ENCODE results near the gene CDC25B.

The CDC25B gene

DNA sequence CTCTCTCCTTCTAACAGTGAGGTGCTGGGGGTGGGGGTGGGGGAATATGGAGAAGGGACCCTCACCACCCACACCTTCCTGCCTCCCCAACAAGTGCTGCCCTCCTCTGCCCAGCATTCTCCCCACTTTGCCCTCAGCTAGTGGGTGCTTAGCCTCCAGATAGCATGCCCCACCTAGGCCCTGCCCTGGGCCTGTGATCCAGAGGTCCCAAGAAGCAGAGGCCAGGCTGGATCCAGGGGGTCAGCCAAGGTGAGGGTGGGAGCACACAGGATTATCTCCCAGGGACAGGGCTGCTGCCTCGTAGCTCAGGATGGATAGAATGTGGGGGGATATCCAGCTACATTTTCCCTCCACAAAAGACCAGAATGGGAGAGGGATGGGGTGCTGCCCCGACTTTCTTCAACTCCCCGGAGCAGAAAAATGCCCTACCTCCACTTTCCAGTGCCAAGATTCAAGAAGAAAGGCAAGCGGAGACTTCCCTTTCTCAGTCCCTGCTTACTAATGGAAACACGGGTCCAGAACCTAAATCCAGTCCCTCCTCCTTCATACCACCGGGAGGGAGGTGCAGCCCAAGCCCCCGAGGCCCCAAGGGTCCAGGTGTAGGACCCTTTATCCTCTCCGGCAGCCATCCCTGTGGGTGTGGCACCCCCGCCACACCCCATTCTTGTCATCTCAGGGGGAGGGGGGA, 29.5 kb upstream of the CDC25B start:
- TF ChIP-seq FOXM1 (IDR thresholded peaks at IDR 0.05; ENCODE audit: borderline replicate concordance, low read depth) (no peak), TEAD4 (IDR thresholded peaks at IDR 0.05) (no peak), TAF1 (IDR thresholded peaks at IDR 0.05; ENCODE audit: low read depth) (no peak), EP300 (IDR thresholded peaks at IDR 0.05; ENCODE audit: borderline replicate concordance) (no peak), EGR1 (IDR thresholded peaks at IDR 0.05) (no peak), ZBTB7A (IDR thresholded peaks at IDR 0.05; ENCODE audit: low read depth) (no peak), NFIC (IDR thresholded peaks at IDR 0.05) (no peak), CEBPB (IDR thresholded peaks at IDR 0.05) (no peak), CREB1 (IDR thresholded peaks at IDR 0.05; ENCODE audit: low read depth) (no peak), RAD21 (IDR thresholded peaks at IDR 0.05; ENCODE audit: low read depth) (no peak), TCF12 (IDR thresholded peaks at IDR 0.05; ENCODE audit: low read depth) (no peak), YY1 (IDR thresholded peaks at IDR 0.05; ENCODE audit: low read depth) (no peak)
- TF ChIP-seq, protein P1, sequence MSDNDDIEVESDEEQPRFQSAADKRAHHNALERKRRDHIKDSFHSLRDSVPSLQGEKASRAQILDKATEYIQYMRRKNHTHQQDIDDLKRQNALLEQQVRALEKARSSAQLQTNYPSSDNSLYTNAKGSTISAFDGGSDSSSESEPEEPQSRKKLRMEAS (IDR thresholded peaks at IDR 0.05): no peak
- TF ChIP-seq, protein P2, sequence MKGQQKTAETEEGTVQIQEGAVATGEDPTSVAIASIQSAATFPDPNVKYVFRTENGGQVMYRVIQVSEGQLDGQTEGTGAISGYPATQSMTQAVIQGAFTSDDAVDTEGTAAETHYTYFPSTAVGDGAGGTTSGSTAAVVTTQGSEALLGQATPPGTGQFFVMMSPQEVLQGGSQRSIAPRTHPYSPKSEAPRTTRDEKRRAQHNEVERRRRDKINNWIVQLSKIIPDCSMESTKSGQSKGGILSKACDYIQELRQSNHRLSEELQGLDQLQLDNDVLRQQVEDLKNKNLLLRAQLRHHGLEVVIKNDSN (IDR thresholded peaks at IDR 0.05): no peak
- TF ChIP-seq, protein P3, sequence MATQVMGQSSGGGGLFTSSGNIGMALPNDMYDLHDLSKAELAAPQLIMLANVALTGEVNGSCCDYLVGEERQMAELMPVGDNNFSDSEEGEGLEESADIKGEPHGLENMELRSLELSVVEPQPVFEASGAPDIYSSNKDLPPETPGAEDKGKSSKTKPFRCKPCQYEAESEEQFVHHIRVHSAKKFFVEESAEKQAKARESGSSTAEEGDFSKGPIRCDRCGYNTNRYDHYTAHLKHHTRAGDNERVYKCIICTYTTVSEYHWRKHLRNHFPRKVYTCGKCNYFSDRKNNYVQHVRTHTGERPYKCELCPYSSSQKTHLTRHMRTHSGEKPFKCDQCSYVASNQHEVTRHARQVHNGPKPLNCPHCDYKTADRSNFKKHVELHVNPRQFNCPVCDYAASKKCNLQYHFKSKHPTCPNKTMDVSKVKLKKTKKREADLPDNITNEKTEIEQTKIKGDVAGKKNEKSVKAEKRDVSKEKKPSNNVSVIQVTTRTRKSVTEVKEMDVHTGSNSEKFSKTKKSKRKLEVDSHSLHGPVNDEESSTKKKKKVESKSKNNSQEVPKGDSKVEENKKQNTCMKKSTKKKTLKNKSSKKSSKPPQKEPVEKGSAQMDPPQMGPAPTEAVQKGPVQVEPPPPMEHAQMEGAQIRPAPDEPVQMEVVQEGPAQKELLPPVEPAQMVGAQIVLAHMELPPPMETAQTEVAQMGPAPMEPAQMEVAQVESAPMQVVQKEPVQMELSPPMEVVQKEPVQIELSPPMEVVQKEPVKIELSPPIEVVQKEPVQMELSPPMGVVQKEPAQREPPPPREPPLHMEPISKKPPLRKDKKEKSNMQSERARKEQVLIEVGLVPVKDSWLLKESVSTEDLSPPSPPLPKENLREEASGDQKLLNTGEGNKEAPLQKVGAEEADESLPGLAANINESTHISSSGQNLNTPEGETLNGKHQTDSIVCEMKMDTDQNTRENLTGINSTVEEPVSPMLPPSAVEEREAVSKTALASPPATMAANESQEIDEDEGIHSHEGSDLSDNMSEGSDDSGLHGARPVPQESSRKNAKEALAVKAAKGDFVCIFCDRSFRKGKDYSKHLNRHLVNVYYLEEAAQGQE (IDR thresholded peaks at IDR 0.05; ENCODE audit: low read depth): no peak

DNA sequence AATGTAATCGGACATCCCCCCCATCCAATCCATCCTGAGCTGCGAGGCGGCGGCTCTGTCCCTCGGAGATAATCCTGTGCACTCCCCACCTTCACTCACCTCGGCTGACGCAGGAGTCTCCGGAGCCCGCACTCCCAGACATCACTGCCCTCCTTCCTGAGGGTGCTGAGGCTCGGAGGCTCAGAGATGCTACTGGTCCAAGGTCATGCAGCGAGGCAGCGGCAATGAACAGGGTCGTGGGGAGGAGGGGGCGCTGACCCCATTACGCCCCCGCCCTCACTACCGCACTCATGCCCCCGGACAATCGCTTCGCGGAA, 29.0 kb upstream of the CDC25B start:
- TF ChIP-seq TAF1 (IDR thresholded peaks at IDR 0.05; ENCODE audit: low read depth) (no peak), EGR1 (IDR thresholded peaks at IDR 0.05) (no peak), ZBTB7A (IDR thresholded peaks at IDR 0.05; ENCODE audit: low read depth) (no peak; the same call in 1 of the 2 replicates), FOXM1 (IDR thresholded peaks at IDR 0.05; ENCODE audit: borderline replicate concordance, low read depth) (no peak), TCF12 (IDR thresholded peaks at IDR 0.05; ENCODE audit: low read depth) (no peak), EP300 (IDR thresholded peaks at IDR 0.05; ENCODE audit: borderline replicate concordance) (no peak), TEAD4 (IDR thresholded peaks at IDR 0.05) (no peak), NFIC (IDR thresholded peaks at IDR 0.05) (no peak), CREB1 (IDR thresholded peaks at IDR 0.05; ENCODE audit: low read depth) (no peak)
- TF ChIP-seq, protein P1 (IDR thresholded peaks at IDR 0.05): no peak
- TF ChIP-seq, protein P2 (IDR thresholded peaks at IDR 0.05): no peak
- TF ChIP-seq, protein P3 (IDR thresholded peaks at IDR 0.05; ENCODE audit: low read depth): no peak

DNA sequence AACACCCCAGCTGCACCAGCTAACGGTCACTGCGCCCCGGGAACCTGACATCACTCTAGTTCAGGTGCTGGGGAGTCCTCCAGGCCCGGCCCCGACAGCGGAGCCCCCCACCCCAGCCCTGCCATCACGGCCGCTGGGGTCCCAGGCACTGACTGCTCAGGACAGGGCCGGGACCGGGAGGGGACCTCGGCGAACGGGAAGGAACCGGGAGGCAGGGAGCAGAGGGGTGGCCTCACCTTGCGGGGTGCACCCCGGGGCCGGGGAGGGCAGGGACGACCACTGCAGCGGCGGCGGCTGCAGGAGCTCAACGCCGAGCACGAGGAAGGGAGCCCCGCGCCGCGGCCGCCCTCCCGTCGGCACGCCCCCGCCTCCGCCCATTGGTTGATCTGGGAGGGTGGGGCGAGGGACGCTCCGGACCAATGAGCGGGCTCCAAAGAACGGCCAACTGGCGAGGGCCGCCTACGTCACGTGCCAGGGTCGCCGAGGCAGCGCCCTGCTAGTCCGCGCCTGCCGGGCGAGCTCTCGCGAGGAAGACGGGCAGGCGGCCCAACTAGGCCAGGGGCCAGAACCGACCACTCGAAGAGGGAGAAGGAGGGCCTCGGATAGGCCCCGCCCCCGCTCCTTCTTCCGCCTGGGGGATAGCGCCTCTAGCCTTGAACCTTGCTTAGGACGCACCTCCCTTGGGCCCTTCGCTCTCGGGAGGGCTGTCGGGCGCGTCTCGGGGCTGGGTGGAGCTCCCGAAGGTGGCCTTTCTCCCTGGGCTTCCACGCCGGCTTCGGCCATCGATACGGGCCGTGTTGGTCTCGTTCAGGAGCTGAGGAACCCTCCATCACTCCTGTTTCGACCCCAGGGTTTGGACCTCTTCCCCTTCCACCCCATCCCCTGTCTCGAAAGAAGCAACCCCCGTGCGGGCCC, 28.4 kb upstream of the CDC25B start, which contains the start of gene ADISSP:
TSS of gene ADISSP (minus strand) at position 327 of the 915 bp plus-strand sequence. CDS start 7,653 bp downstream, outside the sequence.
- peak; percentile 6; the same call in 1 of the 2 replicates for TF ChIP-seq NFIC (IDR thresholded peaks at IDR 0.05)
- peak; percentile 65 for TF ChIP-seq TAF1 (IDR thresholded peaks at IDR 0.05; ENCODE audit: low read depth)
- TF ChIP-seq, protein P3 (IDR thresholded peaks at IDR 0.05; ENCODE audit: low read depth): no peak
- no peak for TF ChIP-seq RAD21 (IDR thresholded peaks at IDR 0.05; ENCODE audit: low read depth)
- no peak for TF ChIP-seq EP300 (IDR thresholded peaks at IDR 0.05; ENCODE audit: borderline replicate concordance)
- TF ChIP-seq ZBTB7A (IDR thresholded peaks at IDR 0.05; ENCODE audit: low read depth): 0 out of 2 replicates have a peak, but pooled peaks have one; percentile 88
- TF ChIP-seq TCF12 (IDR thresholded peaks at IDR 0.05; ENCODE audit: low read depth): peak; percentile 24; the same call in 1 of the 2 replicates
- TF ChIP-seq CREB1 (IDR thresholded peaks at IDR 0.05; ENCODE audit: low read depth): no peak
- TF ChIP-seq, protein P2 (IDR thresholded peaks at IDR 0.05): peak; percentile 96
- TF ChIP-seq, protein P1 (IDR thresholded peaks at IDR 0.05): peak; percentile 94
- peak; percentile 69 for TF ChIP-seq EGR1 (IDR thresholded peaks at IDR 0.05)
- no peak for TF ChIP-seq FOXM1 (IDR thresholded peaks at IDR 0.05; ENCODE audit: borderline replicate concordance, low read depth)
- TF ChIP-seq CEBPB (IDR thresholded peaks at IDR 0.05): no peak
- no peak for TF ChIP-seq YY1 (IDR thresholded peaks at IDR 0.05; ENCODE audit: low read depth)

All from Ishikawa (cell line).